D721Med (cell line): Measurements from ENCODE around the gene FOXP3.

Source experiments
- DNase-seq: peaks from one replicate; pipeline ENCODE4 v3.0.0; 2011; ENCODE audit warnings: low spot score; ENCODE audit not compliant: insufficient read length
- FAIRE-seq: peaks from 2 replicates; lab custom pipeline; 2011; peaks lifted over from hg19 to GRCh38; lab: Jason Lieb, UNC
- CTCF ChIP-seq: IDR thresholded peaks from 2 replicates; pipeline ENCODE4 v1.5.1; 2012; ENCODE audit warnings: mild to moderate bottlenecking, control low read depth; ENCODE audit not compliant: insufficient read depth; ENCODE audit errors: missing control alignments

FOXP3 gene

GRCh38 chrX:49220100-49220499, 44.4 kb downstream of the FOXP3 start:
- no peak for FAIRE-seq

GRCh38 chrX:49214996-49215526, 49.4 kb downstream of the FOXP3 start:
- no peak for FAIRE-seq
- DNase-seq: no peak
- no peak for TF ChIP-seq CTCF

More at GRCh38 chrX:49220100-49220499, 44.4 kb downstream of the FOXP3 start:
- no peak for DNase-seq
- no peak for TF ChIP-seq CTCF

GRCh38 chrX:49214416-49214815, 50.1 kb downstream of the FOXP3 start:
- FAIRE-seq (no peak), DNase-seq (no peak)
- no peak for TF ChIP-seq CTCF

GRCh38 chrX:49212861-49213260, 51.6 kb downstream of the FOXP3 start:
- no peak for TF ChIP-seq CTCF
- FAIRE-seq: no peak

GRCh38 chrX:49212209-49212608, 52.3 kb downstream of the FOXP3 start:
- TF ChIP-seq CTCF: no peak
- FAIRE-seq: no peak

More at GRCh38 chrX:49212861-49213260, 51.6 kb downstream of the FOXP3 start:
- no peak for DNase-seq

GRCh38 chrX:49211074-49211473, 53.4 kb downstream of the FOXP3 start:
- no peak for TF ChIP-seq CTCF
- DNase-seq (no peak), FAIRE-seq (no peak)

More at GRCh38 chrX:49212209-49212608, 52.3 kb downstream of the FOXP3 start:
- DNase-seq: no peak

- FAIRE-seq: no peak
- TF ChIP-seq CTCF: no peak
- no peak for DNase-seq
Observed at GRCh38 chrX:49210406-49210805, 54.1 kb downstream of the FOXP3 start.
